NCI-H526 treated with DMSO at 0.1 percent for 48 hours (cell line): ENCODE data around the gene CACNB4.
A peak's percentile ranks its signal among the peaks of the same experiment; 100 is the strongest.
"Not testable (repeated sequence)": the region's sequence is repeated elsewhere in the genome, so short reads cannot be mapped to it uniquely, and the experiment has no call there.

Experiments
- DNase-seq: peaks from one replicate; lab custom pipeline; 2025; lab: John Stamatoyannopoulos, UW

Gene CACNB4

GRCh38 chr2:152019732-152020131, 79.1 kb downstream of the CACNB4 start:
- DNase-seq: no peak

DNA sequence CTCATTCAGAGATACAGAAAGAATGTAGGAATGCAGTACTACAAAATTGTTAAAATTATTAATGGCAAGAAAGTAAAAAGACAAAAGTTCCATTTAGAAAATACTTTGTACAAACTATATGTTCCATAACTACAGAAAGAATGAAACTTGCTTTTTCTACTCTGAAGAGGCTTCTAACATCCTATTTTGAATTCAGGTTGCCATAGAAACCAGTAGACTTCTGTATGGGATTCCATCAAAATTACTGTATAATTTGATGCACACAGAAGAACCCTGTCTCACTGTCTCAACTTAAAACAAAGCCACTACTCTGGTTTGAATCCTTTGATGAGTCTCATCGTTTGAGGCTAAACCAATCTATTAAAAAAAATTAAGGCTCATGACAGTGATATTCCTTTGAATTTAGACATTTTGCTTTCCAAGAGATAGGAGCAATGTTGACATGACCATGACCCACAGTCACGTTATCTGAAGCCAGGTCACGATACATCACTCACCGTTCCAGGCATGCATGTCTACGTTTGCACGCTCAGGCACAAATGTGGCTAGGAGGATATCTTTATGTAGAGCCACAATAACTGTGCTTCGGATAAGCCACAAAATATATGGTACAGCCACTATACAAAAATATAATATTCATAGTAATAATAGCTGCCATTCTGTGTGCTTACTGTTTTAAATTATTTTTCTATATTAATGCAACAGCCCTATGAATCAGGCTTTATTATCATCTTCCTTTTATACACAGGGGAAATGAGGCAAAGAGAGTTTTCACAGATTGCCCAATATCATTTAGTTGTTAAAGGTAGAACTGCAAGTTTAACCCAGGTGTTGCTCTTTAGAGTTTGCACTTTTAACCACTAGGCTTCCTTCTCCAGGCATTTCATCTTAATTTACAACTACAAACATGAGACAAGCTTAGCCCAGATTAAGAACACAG, 82.4 kb downstream of the CACNB4 start:
- DNase-seq: no peak

- no peak for DNase-seq
These were observed 83.3 kb downstream of the CACNB4 start for GRCh38 chr2:152015552-152015951.

DNA sequence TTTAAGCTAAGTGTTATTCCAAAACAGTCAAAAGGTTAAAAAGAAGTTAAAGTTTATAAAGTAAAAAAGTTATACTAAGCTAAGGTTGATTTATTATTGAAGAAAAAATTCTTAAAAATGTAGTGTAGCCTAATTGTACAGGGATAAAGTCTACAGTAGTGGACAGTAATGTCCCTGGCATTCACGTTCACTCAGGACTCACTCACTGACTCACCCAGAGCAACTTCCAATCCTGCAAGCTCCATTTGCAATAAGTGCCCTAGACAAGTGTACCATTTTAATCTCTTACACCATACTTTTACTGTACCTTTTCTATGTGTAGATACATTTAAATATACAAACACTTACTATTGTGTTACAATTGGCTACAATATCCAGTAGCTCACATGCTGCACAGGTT, 86.1 kb downstream of the CACNB4 start:
- no peak for DNase-seq

- no peak for DNase-seq
These were observed 87.1 kb downstream of the CACNB4 start for GRCh38 chr2:152011724-152012123.

DNA sequence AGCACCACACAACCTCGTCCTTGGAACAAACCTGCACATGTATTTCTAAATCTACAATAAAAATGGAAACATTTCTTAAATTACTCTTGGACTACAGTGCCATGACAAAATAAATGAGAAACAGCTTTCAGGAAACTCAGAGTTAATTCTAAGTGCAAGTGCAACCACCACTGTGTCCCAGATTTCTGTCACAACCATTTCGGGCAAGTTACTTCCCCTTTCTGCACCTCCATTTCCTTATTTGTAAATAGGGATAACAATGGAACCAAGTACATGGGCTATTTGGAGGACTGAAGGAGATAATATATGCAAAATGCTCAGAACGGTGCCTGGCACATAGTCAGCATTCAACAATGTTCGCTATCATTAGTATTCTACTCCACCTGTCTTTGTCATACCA, 93.2 kb downstream of the CACNB4 start:
- DNase-seq: no peak

- DNase-seq: not testable (repeated sequence)
These were observed 95.6 kb downstream of the CACNB4 start for GRCh38 chr2:152003283-152003682.

DNA sequence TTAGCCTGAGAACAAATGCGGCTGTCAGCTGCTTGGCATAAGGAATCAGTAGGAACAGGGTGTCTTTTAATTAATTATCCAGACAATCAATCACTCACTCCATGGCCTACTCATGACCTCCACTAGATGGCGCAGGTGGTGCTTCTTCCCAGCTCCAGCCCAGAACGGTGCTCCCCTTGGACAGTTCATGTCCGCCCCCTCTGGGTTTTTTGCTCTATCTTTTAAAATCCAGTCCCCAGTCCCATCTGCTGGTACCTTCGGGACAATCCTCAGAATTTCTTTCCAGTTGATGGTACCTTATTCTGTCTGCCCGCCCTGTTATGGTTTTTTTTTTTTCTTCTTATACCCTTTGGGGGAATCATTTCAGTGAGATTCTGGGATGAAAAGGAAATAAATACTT, 99.8 kb downstream of the CACNB4 start:
- DNase-seq: peak; percentile 46

- peak; percentile 20 for DNase-seq
These were observed 102.4 kb downstream of the CACNB4 start for GRCh38 chr2:151996243-151997003.

GRCh38 chr2:151995161-151995557, 103.7 kb downstream of the CACNB4 start:
- DNase-seq: no peak

DNA sequence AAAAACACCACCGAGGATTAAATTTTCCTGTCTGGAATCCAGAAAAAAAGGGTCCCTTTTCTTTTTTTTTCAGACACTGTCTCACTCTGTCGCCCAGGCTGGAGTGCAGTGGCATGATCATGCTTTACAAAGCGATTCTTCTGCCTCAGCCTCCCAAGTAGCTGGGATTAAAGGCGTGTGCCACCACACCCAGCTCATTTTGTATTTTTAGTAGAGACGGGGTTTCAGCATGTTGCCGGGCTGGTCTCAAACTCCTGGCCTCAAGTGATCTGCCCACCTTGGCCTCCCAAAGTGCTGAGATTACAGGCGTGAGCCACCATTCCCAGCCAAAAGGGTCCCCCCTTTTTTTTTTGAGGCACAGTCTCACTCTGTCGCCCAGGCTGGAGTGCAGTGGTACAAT, 104.7 kb downstream of the CACNB4 start:
- not testable (repeated sequence) for DNase-seq

- no peak for DNase-seq
These were observed 107.8 kb downstream of the CACNB4 start for GRCh38 chr2:151991010-151991409.

DNA sequence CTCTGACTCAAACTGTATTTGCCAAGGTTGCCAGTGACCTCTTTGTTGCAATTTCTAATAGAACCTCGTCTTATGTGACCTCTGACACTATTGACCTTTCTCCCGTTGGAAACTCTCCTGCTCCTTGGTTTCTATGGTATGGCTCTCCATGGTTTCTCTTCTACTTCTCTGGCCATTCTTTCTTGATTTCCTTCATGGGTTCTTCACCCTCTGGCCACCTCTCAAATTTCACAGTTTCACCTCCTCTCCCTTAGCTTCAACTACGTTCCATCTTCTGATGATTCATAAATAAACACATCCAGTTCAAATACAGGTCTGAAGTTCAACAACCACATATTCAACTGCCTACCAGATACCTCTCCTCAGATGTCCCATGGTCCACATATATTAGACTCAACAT, 109.5 kb downstream of the CACNB4 start:
- DNase-seq: no peak

DNA sequence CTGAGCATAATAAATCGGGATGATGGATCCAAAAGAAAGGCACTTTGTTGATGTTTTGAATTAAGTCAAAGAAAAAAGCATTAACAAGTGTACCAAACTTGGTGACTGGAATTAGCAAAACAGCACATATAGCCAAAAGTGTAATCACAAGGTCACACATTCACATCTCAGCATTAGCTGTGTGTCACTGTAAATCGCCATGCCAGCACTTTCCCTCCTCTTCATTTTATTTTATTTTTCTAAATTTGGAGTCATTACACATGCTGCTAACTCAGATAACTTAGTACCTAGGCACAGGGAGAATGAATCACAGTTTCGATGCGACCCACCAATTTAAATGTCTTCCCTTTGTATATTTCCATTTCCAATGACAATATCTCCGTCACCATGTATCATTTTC, 111.4 kb downstream of the CACNB4 start:
- DNase-seq: no peak

- no peak for DNase-seq
These were observed 114.3 kb downstream of the CACNB4 start for GRCh38 chr2:151984424-151985083.

DNA sequence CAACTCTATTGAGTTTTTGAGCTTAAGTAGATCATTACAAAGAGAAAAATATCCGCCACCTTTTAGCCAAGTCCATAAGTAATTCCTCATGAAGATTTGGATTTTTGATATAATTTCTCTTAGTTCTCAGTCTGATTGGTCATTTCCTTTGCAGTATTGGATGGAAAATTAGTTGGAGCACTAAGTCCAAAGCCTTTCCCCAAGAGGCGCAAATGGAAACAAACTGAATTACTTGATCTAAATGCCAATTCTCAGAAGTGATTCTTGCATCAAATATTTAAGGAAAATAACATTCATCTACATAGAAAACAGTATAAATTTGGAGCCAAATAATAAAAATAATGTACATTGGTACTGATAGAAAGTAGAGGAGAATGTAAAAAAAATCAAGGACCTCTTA, 115.6 kb downstream of the CACNB4 start:
- no peak for DNase-seq

GRCh38 chr2:151981886-151982285, 117.0 kb downstream of the CACNB4 start:
- DNase-seq: no peak

DNA sequence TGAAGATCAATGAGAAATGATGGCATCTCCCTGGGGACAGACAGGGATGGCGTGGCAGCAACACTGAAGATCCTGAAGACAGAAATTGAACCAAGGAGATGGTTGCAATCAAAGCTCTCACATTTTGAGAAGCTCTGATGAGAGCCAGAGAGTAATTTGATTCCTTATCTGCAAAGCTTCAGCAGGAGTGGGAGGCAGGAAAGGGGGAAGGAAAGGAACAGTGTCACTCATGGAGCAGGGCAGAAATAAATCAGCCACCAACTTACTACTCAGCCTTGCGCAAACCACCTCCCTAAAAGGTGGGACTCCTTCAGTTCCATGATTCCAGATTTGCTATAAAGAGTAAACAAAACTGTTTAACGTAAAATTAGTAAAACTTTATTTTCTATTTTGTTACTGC, 119.2 kb downstream of the CACNB4 start:
- no peak for DNase-seq

- DNase-seq: no peak
These were observed 120.1 kb downstream of the CACNB4 start for GRCh38 chr2:151978709-151979108.

GRCh38 chr2:151977631-151978030, 121.2 kb downstream of the CACNB4 start:
- no peak for DNase-seq

DNA sequence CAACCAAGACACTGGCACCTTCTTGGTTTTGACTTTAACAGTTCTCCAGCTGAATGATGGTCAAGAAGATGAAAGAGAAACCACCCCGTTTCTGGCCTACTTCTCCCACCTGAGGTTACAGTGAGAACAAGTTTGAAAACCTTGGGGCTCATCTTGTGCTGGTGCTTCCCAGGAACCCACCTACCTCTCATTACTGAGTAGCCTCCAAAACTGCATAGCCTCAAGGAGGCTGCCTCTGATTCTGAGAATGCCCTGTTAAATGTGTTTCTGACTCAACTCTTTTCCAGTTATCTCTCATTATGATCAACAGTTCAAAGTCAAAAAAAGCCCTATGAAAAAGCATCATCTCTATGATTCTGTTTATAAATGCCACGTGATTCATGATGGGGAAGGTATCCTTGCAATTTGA, 121.9 kb downstream of the CACNB4 start:
- no peak for DNase-seq
